Right lobe of liver (tissue), 4 donors: ENCODE measurements around the gene ACSBG1.

Experiments
- CTCF ChIP-seq, 4 donors: fragments of 200-600 bp in 3 of 4; fragments of 450-650 bp in 1 of 4; IDR thresholded peaks; one replicate each; pipeline versions ENCODE4 v1.5.1 to v1.8.0; 2016 to 2022; ENCODE audit warnings: antibody characterized with exemption in 4 of 4, mild to moderate bottlenecking in 2 of 4
- POLR2A ChIP-seq: fragments of 450-650 bp; IDR thresholded peaks from one replicate; pipeline ENCODE4 v1.6.1; 2017; ENCODE audit warnings: antibody characterized with exemption, mild to moderate bottlenecking
- donor health status: DM: no; HTN: no; CAD: no.
- donor health status: DM: no; HTN: no; CAD: no.
- donor health status: DM: no; HTN: yes; CAD: no.

DNA sequence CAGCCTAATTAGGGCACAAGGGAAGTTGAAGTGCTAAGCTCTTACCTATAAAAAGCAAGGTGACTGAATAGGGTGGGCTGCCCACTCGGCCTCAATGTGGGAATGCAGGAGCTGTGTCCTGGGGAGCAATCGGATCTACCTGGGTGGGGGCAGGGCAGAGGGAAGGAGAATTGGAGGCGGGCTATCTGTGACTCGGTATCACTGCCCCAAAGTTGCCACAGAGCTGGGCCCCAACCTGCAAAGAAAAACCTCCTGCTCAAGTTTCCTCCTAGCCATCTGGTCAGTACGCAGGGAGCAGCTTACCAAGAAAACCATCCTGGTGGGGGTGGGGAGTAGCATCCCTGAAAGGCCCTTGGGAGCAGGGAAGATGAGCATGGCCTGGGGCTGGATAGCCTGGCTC is 113.8 kb downstream of the ACSBG1 start:
- TF ChIP-seq CTCF (IDR thresholded peaks at IDR 0.05), result no peak
- TF ChIP-seq POLR2A, result no peak
